ENCODE results near the gene CUL2.

- TF ChIP-seq CTCF (IDR thresholded peaks at IDR 0.05) (no peak), POLR2A (IDR thresholded peaks at IDR 0.05) (no peak)
These were observed 94.2 kb downstream of the CUL2 start for GRCh38 chr10:34995925-34996324.
